NCI-H2227 (cell line): ENCODE results near the gene OLFML2B.

Experiments used
- DNase-seq: peaks from one replicate; lab custom pipeline; 2025; ENCODE audit not compliant: unreplicated experiment; lab: John Stamatoyannopoulos, UW

OLFML2B gene

DNA sequence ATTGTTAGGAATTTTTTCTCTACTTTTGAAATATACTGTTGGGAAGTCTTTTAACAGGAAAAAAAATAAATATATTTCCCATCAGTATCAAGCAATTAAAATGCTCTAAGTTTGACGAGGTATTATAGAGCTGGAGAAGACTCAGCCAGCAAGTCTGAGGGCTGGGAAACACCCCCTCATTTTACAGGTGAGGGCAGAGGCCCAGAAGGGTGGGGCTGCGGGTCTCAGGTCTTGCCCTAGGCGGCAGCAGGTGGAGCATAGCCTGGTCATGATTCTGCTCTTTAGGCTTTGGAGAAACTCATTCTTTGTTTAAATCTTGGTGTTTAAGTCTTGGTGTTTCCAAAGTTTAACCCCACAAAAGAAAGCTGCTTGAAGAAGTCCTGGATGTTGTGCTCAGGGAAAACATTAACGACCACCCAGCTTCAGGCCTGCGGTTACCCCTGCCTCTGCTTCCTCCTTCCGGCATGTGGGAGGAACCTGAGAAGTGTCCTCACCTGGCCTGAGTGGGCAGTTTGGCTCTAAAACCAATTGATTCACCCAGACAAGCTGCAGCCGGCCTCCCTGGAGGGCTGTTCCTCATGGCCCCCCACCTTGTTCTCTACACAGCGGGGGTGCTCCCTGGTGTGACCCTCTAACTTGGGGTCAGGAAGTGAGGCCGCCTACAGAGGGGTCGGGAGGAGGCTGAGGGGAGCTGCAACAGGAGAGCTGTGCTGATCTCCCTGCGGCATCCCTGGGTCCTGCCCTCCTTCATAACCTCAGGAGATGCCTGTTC, 41.7 kb downstream of the OLFML2B start:
- DNase-seq: no peak

DNA sequence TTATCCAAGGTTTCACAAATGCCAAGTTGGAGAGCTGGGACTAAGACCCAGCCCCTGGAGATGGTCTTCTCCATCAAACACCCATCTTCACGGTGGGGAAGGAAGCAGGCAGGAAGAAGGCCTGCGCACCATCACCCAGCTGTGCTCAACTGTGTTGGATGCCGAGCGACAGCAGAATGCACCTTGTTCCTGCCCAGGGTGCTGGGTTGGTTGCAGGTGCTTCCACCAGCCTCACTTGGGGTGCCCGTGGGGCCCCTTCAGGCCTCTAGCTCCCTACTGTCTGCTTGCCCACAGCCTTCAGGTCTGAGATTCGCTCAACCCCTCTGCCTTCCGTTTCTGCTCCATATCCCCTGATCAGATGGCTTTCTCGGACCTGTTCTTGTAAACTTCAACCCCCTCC, 42.5 kb downstream of the OLFML2B start:
- no peak for DNase-seq

DNA sequence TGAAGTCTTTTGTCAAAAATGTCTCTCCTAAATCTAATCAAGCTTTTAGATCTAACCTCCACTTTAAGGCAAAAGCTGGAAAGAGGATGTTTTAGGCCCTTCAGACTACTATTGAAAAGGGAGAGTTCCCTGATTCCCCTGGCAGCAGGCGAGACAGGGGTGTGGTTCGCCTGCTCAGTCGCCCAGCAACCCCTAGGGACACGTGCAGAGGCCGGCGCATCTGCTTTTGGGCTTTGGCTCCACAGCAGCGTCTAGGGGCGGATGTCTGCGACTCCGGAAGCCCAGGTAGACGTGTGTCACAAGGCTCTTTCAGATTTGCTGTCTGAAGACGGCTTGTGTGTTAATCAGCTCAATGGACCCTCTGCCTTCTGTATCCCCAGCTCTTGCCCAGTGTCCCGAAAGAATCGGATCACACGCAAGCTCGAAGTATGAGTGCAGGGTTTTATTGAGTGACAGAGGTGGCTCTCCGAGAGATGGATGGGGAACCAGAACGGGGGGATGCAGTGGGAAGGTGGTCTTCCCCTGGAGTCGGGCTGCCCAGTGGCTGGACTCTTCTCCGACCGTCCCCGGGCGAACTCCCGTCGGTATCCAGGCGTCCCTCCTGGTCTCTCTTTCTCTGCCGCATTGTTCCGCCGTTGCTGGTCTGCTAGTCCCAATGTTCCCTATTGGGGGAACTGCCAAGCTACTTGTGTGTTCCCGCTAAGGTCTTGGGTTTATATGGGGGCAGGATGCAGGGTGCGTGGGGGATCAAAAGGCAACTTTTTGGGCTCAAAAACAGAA, 45.5 kb downstream of the OLFML2B start:
- no peak for DNase-seq

DNA sequence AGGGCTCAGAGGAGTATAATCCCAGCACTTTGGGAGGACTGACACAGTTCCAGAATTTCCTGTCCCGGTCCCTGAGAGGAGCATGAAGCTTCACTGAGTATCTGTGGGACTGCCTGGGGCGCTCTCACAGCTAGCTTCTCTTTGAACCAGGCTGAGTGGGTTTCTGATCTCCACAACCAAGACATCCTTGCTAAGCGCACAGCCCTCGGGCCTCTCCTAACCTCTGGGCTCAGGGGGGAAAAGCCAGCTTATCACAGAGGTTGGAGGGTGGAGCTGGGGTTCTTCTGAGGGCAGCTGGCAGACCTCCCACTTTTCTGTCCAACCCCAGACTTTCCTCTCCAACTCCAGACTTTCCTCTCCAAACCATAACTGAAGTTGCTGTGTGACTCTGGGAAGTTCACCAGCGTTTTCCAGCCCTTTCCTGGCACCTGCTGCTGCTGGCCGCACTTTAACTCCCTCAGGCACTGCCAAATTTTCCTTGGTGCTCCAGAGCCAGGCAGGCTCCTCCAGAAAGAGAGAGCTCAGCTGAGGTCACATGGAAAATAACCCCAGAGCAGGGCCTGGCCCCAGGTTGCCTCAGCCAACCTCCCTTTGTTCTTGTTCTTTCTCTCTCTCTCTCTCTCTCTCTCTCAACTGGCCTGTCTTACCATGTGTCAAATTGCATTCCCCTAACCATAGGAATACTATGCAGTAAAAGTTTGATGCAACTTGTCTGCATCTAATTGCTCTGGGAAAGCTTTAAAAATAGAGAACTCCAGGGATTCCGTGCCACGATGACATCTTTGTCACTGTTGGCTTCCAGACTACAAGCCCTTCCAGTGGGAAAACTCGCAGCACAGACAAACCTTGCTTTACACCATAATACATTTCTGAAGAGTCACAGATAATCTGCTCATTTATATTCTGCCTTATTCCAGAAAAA, 49.5 kb downstream of the OLFML2B start:
- DNase-seq: no peak

DNA sequence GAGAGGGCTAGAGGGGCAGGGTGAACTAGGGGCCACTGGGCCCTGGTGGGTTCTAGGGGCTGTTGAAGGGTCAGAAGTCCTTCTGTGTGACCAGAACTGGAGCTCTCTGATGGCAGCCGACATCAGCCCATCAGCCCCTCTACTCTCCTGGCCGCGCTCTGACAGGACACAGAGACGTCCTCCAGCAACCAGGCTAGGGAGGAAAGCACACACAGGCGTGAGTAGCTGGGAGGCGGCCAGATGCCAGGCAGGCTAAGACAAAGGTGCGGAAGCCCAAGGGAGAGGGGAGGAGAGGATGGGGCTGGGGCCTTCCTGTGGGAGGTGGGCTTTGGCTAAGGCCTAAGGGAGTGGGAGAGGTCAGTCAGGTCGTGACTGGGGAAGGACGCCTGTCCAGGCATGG, 50.8 kb downstream of the OLFML2B start:
- no peak for DNase-seq

DNA sequence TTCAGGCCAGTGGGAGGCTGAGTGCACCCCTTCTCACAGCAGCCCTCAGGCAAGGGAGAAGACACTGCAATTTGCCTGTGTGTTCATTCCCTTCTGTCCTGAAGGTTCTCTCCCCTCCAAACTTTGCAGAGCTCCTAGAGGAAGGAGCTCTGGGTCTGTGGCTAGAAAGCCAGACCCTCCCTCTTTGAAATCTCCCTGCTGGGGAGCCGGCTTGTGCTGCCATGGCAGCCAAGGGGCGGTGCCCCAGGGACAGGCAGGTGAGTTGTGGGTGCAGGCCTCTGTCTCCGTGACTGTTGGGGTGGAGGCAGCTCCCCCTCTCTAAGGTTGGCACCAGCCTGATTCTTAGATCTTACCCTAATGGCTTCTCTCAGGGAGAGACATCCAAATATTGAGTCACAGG, 53.0 kb downstream of the OLFML2B start:
- DNase-seq: no peak

DNA sequence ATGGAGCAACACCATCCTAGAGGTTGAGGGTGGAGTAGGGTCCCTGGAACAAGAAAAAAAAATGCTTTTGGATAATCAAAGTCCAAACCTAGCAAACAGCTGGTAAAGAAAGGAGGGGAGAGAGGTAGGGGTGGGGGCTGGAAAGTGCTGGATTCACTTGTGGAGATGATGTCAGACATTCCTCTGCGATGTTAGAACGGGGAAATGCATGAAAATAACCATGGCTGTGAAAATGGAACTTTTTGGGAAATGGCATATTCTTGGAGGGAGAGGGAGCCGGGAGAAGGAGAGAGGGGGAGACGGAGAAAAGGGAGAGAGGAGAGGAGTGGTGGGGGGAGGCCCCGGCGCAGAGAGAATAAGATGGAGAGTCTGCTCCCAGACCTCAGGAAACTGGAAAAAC, 53.6 kb downstream of the OLFML2B start:
- no peak for DNase-seq

DNA sequence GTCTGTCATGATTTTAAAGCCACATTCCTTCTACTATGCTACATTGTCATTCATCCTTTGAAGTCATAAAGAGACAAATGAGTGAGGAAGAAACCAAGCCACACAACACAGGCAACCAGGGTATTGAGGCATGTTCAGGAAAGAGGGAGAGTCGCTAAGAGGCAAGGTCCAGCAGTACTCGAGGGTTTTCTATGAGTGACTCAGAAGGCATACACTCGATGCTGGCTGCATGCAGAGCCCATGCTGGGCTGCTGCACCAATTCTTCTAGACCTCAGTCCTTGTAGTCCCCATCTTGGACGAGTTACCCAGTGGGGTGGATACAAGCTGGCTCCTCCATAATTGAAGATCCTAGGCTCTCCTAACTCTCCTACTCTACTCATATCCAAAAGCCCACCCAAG, 57.6 kb downstream of the OLFML2B start:
- no peak for DNase-seq

DNA sequence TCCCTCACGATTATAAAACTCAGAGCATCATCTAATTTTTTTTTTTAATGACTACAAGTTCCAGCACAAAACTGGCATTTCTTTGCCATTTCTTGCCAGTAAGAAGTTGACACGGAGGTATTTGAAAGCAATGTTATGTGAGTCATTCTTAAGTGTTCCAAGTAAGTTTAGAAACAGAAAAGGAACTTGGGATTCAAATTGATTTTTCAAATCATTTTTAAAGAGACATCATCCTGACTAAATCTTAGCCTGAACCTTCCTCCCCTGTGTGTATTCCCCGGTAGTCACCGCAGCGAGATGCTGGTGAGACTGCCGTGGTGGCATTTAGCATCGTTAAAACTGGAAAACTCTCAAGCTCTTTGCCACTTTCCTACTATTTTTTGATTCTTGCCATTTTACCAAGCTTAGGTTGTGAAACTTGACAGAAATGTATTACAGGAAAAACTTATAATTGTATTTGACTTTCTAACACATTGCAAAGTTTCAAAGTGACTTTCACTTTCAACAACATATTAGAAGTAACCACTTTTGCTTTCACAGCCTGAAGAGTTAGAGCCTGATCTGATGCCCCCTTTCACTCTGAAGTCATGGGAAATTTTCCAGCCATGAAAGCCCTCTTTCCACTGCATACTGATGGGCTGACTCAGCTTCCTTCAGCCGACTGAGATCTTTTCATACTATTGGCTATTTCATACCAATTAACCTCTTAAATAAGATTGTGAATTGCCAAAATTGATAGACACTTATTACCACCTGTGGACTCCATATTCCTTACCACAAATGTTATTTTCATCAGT, 61.4 kb downstream of the OLFML2B start:
- no peak for DNase-seq

DNA sequence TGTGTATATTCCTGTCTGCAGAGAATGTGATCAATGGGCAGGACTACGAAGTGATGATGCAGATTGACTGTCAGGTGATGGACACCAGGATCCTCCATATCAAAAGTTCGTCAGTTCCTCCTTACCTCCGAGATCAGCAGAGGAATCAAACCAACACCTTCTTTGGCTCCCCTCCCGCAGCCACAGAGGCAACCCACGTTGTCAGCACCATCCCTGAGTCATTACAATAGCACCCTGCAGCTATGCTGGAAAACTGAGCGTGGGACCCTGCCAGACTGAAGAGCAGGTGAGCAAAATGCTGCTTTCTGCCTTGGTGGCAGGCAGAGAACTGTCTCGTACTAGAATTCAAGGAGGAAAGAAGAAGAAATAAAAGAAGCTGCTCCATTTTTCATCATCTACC, 65.2 kb downstream of the OLFML2B start:
- no peak for DNase-seq

DNA sequence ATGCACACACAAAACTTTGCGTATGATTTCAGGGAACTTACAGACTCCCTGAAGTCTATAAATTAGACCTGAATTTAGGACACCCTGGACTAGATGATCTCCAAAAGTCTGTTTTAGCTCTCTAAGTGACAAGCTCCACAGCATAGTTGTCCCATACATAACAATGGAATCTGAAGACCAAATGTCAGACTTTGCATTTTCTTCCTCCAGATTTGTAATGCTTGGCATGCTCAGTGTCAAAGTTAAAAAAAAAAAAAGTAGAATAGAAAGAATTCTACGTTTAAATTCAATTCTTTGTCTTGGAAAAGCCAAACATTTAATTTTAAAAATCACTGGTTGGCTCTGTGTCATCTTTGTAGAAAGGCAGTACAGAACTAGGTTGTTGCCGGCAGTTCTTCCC, 66.7 kb downstream of the OLFML2B start:
- no peak for DNase-seq

DNA sequence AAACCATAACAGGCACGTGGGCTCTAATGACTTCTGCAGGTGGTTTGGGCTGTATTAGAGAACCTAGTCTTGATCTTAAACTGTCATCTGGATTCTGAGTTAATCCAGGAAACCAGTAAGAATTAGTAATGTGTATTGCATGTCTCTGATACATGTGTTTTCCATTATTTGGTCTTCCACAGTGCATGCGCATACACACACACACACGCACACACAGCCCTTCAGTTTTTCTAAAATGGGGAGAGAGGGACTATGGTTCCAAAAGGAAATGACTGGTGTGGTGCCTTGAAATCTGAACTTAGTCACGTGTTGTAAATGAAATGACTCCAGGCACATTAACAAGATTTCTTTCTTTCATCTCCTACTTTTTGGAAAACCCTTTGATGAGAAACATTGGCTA, 67.6 kb downstream of the OLFML2B start:
- no peak for DNase-seq

DNA sequence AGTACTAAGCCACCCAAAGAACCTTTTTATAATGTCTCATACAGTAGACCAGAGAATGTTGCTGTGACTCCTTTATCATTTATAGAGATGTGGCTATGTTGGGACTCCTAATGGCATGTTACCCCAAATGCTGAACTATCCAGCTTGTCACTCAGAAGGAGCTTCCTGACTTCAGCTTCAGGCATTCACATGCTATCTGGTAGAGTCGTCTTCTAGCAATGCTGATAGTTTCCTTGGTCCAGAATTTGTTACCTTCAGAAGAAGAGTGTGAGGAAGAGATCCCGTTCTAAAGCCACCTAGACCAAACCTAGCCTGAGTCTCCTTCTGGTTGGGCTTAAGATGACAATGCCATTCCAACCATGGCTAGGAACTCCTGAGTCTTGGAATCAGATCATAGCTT, 68.1 kb downstream of the OLFML2B start:
- DNase-seq: no peak

DNA sequence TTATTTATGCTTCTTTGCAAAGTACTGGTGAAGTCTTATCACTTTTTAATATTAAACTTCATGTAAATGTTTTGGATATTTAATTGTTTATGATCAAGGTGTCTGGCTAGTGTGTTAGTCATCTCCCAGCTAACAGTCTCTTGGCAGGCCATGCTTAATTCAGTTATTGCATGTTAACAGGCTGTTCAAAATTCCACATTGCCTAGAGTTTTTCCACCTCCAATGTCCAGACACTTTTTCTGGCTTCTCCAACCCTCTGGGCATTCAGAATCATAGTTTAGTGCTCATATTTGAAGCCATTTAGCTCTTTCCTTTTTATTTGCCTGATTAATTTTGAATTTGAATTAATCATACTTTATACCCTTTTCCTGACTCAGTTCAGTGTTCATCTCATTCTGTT, 69.2 kb downstream of the OLFML2B start:
- DNase-seq: no peak

DNA sequence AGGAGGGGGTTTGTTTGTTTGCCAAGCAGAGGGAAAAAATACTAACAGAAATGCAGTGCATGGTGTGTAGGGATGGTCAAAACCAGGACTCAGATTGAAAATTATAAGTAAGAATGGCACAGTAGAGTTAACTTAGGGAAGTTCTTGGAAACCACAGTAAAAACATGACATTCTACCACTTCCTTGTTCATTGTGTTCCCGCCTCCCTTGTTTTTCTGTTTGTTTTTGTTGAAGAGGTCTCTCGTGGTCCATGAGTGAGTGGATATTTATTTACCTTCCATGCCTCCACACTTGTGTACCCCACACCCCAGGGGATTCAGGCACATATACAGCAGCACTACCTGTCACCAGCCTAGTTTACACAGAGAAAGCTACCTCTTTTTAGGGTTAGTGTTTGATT, 69.6 kb downstream of the OLFML2B start:
- no peak for DNase-seq

DNA sequence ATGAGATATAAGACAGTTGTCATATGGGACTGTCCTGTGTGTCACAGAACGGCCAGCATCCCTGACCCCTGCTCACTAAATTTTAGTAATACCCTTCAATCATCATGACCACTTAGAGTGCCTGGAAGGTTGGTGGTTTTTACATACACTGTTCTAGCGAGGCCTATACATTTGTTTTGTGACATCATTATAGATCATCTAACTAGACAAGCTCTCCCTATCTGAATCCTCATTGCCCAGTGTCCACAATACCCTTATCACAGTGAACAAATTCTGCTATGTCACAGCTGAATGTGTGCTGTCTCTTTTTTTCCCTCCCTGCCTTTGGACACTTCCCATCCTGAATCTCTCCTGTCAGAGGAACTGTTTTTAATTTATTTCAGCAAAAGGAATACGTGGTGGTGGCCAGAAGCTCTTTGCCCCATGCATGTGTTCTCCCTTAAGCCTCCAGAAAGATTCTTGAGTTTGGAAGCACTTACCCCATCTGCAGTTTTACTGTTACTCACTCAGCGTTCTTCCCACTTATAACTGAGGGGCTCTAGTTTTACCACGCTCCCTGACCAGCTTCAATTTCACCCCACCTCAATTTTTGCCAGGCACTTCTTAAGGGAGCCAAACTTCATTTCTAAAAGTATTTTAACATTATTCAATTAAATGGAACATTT, 70.3 kb downstream of the OLFML2B start:
- no peak for DNase-seq

DNA sequence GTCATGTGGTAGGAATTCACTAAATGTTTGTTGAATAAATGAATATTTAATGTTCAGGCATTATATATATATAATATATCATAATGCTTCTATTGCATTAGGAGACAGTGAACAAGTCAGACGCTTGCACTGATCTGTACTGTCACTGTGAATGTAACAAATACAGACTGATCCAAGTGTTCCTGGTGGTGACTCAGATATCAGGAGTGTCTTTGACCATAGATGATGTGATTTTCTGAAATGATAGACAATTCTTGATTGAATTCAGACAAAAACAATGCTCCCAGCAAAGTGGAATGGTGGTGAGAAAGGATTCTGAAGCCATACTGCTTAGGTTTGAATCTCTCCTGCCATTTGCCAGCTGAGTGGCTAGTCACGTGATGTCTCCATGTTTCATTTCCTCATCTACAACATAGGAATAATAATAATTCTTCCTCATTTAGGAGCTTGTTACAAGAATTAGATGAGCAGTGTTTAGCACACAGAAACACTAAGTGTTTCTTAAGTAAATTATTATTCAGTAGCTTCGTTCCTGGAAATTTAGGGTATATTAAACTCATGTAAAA, 71.0 kb downstream of the OLFML2B start:
- DNase-seq: no peak

DNA sequence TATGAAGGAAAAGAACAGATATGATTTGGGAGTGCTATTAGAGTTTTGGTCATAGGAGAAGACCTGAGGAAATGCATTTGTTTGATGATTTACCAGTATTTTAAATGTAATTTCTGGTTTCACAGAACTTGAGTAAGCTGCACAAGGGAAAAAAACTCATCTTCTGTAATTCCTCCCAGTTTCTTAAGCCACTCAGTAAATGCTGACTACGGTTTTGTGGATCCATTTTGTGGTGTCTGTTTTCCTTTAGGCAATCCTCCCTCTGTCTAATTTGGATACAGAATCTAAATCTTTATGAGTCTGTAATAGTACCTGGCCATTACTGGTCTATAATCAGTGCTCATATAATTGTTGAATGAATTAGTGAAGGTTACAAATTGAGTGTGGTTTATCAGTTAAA, 72.0 kb downstream of the OLFML2B start:
- DNase-seq: no peak

DNA sequence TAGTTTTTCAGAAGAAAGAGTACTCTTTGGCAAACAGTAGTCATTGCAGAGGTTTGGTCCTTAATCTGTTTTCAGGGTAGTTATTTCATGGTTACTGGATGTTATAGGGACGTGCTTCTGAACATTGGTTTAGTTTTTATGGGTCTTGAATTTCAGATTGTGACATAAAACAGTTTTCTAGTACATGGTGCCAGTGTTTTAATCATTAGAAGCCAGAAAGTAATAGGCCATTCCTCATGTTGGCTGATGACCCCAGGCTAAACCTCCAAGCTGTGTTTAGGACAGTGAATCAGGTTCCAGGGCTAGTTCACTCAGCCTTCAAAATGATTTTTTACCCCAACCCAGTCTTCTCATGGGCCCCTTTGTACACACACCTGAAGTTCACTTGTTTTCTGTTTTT, 73.3 kb downstream of the OLFML2B start:
- DNase-seq: no peak

DNA sequence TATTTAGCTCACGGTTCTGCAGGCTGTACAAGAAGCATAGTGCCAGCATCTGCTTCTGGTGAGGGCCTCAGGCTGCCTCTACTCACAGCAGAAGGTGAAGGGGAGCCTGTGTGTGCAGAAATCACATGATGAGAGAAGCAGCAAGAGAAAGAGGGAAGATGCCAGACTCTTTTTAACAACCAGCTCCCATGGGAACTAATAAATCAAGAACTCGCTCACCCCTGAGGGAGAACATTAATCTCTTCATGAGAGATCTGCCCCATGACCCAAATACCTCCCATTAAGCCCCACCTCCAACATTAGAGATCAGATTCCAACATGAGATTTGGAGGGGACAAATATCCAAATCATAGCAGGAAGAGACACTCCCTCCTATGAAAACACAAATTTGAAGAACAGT, 74.1 kb downstream of the OLFML2B start:
- no peak for DNase-seq
